ENCODE results near the gene GPR152.
A peak's percentile ranks its signal among the peaks of the same experiment; 100 is the strongest.

GPR152 gene

GRCh38 chr11:67423891-67424613 is 28.5 kb downstream of the GPR152 start:
- no peak for DNase-seq (ENCODE audit: low spot score)

- DNase-seq (ENCODE audit: low spot score) = no peak
These were observed 29.1 kb downstream of the GPR152 start for GRCh38 chr11:67423466-67423865.

- DNase-seq (ENCODE audit: low spot score) = no peak
These were observed 29.6 kb downstream of the GPR152 start for GRCh38 chr11:67422891-67423290.

- DNase-seq (ENCODE audit: low spot score) = no peak
These were observed 31.0 kb downstream of the GPR152 start for GRCh38 chr11:67421430-67422031.

GRCh38 chr11:67420646-67421429 is 31.7 kb downstream of the GPR152 start:
- peak; percentile 83 for DNase-seq (ENCODE audit: low spot score)

GRCh38 chr11:67420147-67420645 is 32.3 kb downstream of the GPR152 start:
- no peak for DNase-seq (ENCODE audit: low spot score)

GRCh38 chr11:67419325-67420049 is 33.0 kb downstream of the GPR152 start:
- no peak for DNase-seq (ENCODE audit: low spot score)

- no peak for DNase-seq (ENCODE audit: low spot score)
These were observed 33.9 kb downstream of the GPR152 start for GRCh38 chr11:67418476-67419281.

- no peak for DNase-seq (ENCODE audit: low spot score)
These were observed 35.1 kb downstream of the GPR152 start for GRCh38 chr11:67417425-67417824.

GRCh38 chr11:67416416-67417335 is 35.9 kb downstream of the GPR152 start:
- DNase-seq (ENCODE audit: low spot score) = no peak

GRCh38 chr11:67415501-67416304 is 36.8 kb downstream of the GPR152 start, which contains the start of gene CARNS1:
CARNS1 (plus strand) TSS chr11:67415678; CDS start chr11:67416200, 522 bp downstream.
- no peak for DNase-seq (ENCODE audit: low spot score)

- no peak for DNase-seq (ENCODE audit: low spot score)
These were observed 39.2 kb downstream of the GPR152 start for GRCh38 chr11:67413266-67413849.

- no peak for DNase-seq (ENCODE audit: low spot score)
These were observed 39.9 kb downstream of the GPR152 start for GRCh38 chr11:67412495-67413179.

GRCh38 chr11:67411785-67412152 is 40.8 kb downstream of the GPR152 start:
- no peak for DNase-seq (ENCODE audit: low spot score)

GRCh38 chr11:67410984-67411784 is 41.3 kb downstream of the GPR152 start:
- no peak for DNase-seq (ENCODE audit: low spot score)

- DNase-seq (ENCODE audit: low spot score) = peak; percentile 97
These were observed 42.1 kb downstream of the GPR152 start for GRCh38 chr11:67410369-67410831.

GRCh38 chr11:67409781-67410368 is 42.7 kb downstream of the GPR152 start:
- no peak for DNase-seq (ENCODE audit: low spot score)

All from globus pallidus (tissue), 1 donor.